ENCODE measurements around the gene CDKAL1. TPM values are rescaled to one million over a fixed set of nuclear protein-coding genes. Genes with fewer than 3 reads are reported as not detected.

The CDKAL1 gene
- total RNA-seq, 3 donors from 2014 or later, result 13.0 to 27.2 (median 18.0) TPM

DNA sequence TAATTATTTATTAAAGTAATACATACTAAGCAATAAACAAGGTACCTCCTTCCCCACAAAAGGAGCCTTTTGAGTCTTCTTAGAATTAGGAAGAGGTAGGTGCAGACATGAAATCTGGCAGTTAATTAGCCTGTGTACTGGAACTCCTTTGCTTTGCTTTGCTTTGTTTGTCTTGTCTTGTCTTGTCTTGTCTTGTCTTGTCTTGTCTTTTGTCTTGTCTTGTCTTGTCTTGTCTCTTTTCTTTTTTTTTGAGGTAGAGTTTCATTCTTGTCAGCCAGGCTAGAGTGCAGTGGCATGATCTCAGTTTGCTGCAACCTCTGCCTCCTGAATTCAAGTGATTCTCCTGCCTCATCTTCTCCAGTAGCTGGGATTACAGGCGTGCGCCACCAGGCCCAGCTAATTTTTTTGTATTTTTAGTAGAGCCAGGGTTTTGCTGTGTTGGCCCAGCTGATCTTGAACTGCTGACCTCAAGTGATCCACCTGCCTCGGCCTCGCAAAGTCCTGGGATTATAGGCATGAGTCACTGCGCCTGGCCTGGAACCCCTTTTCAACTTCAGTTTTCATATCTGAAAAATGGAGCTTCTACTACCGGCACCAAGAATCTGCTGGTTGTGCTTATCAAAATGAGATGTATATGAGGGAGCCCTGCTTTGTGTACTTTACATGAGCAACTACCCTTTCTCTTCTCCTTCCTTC, 301.2 kb downstream of the CDKAL1 start:
- no peak for TF ChIP-seq POLR2A (IDR thresholded peaks at IDR 0.05)
- TF ChIP-seq, protein P1, sequence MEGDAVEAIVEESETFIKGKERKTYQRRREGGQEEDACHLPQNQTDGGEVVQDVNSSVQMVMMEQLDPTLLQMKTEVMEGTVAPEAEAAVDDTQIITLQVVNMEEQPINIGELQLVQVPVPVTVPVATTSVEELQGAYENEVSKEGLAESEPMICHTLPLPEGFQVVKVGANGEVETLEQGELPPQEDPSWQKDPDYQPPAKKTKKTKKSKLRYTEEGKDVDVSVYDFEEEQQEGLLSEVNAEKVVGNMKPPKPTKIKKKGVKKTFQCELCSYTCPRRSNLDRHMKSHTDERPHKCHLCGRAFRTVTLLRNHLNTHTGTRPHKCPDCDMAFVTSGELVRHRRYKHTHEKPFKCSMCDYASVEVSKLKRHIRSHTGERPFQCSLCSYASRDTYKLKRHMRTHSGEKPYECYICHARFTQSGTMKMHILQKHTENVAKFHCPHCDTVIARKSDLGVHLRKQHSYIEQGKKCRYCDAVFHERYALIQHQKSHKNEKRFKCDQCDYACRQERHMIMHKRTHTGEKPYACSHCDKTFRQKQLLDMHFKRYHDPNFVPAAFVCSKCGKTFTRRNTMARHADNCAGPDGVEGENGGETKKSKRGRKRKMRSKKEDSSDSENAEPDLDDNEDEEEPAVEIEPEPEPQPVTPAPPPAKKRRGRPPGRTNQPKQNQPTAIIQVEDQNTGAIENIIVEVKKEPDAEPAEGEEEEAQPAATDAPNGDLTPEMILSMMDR (IDR thresholded peaks at IDR 0.05), result no peak
- TF ChIP-seq POLR2AphosphoS5 (IDR thresholded peaks at IDR 0.05), result no peak
- H3K36me3 ChIP-seq, result no peaks in the 10 kb centered on the region
- H3K27me3 ChIP-seq, result no peaks in the 10 kb centered on the region
- peak overlapping the region; percentile 28 to 60 for H3K27ac ChIP-seq
- no peaks in the 10 kb centered on the region for H3K9me3 ChIP-seq
- intact Hi-C loops (cut with DNase I; ENCODE audit: low total_unique reads), result no loop called here
- H3K4me1 ChIP-seq, result no peaks in the 10 kb centered on the region
- no peak for DNase-seq (ENCODE audit: low spot score in 2 of 2)
- no peak overlapping the region for H3K4me3 ChIP-seq

DNA sequence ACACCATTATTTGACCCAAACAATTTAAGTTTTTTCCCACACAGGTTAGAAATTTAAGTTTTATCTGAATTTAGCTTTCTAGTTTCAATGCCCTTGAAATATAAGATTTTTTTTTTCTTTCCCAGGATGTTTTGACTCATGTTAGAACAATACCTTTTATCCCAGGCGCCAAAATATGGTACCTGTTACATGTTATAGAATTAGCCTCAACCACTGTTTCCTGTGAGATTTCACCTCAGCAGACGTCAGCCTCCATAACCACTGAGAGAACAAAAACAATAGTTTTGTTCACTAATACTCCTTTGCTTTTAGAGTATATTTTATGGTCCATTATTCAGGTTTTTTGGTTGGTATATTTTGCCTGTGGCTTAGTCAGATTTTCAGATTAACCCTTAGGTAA, 302.9 kb downstream of the CDKAL1 start:
- intact Hi-C loops (cut with DNase I; ENCODE audit: low total_unique reads), result no loop called here
- TF ChIP-seq POLR2AphosphoS5 (IDR thresholded peaks at IDR 0.05), result no peak
- H3K27ac ChIP-seq, result no peak overlapping the region

DNA sequence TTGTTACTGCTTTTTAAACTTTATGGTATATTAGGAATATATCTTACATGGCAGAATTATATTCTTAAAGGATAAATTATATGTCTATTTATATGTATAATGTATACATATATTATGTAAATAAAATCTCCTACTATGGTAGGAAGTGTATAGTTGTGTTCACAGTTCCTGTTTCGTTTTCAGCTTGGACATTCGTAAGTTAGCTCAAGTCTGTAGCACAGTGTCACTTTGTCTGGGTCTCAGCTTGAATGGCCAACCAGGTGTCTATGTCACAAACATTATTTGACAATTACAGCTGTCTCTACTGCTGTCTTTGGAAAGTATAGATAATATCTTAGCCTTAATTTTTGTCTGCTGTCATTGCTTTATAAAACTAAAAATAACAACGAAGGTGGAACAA, 303.9 kb downstream of the CDKAL1 start:
- Histone ChIP-seq H3K27ac (no peak overlapping the region), H3K9me3 (no peaks in the 10 kb centered on the region), H3K4me3 (no peak overlapping the region), H3K4me1 (no peaks in the 10 kb centered on the region), H3K27me3 (no peaks in the 10 kb centered on the region), H3K36me3 (no peaks in the 10 kb centered on the region)
- DNase-seq (ENCODE audit: low spot score in 2 of 2), result no peak
- TF ChIP-seq, protein P1 (IDR thresholded peaks at IDR 0.05), result no peak
- TF ChIP-seq POLR2A (IDR thresholded peaks at IDR 0.05) (no peak), POLR2AphosphoS5 (IDR thresholded peaks at IDR 0.05) (no peak)
- intact Hi-C loops (cut with DNase I; ENCODE audit: low total_unique reads), result no loop called here

More for the DNA sequence above, 302.9 kb downstream of the CDKAL1 start:
- H3K9me3 ChIP-seq, result no peaks in the 10 kb centered on the region
- H3K36me3 ChIP-seq, result no peaks in the 10 kb centered on the region
- H3K4me1 ChIP-seq, result no peaks in the 10 kb centered on the region
- H3K27me3 ChIP-seq, result no peaks in the 10 kb centered on the region
- H3K4me3 ChIP-seq, result no peak overlapping the region
- DNase-seq (ENCODE audit: low spot score in 2 of 2), result no peak

DNA sequence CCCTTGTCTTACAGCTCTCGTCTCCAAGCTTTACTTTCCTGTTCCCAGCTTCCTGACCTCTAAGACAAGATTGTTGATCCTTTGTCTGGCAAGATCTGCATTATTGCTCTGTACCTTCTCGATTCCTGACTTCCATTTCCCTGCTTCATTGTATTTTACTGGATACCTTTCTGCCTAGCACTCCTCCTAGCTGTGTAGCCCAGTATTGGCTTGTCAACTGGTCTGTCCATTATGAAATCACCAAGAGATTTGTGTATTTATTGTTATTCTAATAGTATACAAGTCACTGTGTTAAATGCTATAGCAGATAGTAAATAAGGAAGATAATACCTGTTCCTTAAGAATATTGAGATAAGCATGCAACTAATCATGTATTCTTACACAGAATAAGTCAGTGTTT, 305.4 kb downstream of the CDKAL1 start:
- intact Hi-C loops (cut with DNase I; ENCODE audit: low total_unique reads), result no loop called here
- H3K4me1 ChIP-seq, result no peaks in the 10 kb centered on the region
- H3K27ac ChIP-seq, result no peak overlapping the region
- no peaks in the 10 kb centered on the region for H3K36me3 ChIP-seq
- TF ChIP-seq, protein P1 (IDR thresholded peaks at IDR 0.05), result no peak
- TF ChIP-seq POLR2A (IDR thresholded peaks at IDR 0.05) (no peak), POLR2AphosphoS5 (IDR thresholded peaks at IDR 0.05) (no peak)
- no peaks in the 10 kb centered on the region for H3K27me3 ChIP-seq
- H3K4me3 ChIP-seq, result no peak overlapping the region
- H3K9me3 ChIP-seq, result no peaks in the 10 kb centered on the region
- no peak for DNase-seq (ENCODE audit: low spot score in 2 of 2)

DNA sequence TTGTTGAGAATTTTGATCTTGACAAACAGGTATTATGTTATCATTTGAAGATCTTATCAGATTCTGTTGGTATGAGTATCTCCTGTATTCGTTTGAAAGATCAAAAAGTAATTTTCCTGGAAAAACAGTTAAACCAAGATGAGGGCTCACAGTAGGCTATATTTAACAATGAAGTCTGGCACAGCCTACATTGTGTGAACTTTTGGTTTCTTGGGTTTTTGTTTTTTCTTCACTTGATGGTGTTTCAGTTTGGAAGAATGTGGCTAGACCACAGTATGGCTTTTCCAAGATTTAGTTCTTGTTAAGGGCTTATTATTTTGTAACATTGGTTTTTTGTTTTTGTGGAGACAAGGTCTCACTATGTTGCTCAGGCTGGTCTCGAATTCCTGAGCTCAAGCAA, 306.4 kb downstream of the CDKAL1 start:
- no peak for DNase-seq (ENCODE audit: low spot score in 2 of 2)
- intact Hi-C loops (cut with DNase I; ENCODE audit: low total_unique reads), result no loop called here
- Histone ChIP-seq H3K4me3 (no peak overlapping the region), H3K36me3 (no peaks in the 10 kb centered on the region), H3K27me3 (no peaks in the 10 kb centered on the region), H3K9me3 (no peaks in the 10 kb centered on the region), H3K27ac (peak overlapping the region in 1 of 2 donors; percentile 11), H3K4me1 (no peaks in the 10 kb centered on the region)
- TF ChIP-seq POLR2AphosphoS5 (IDR thresholded peaks at IDR 0.05), result no peak
- TF ChIP-seq POLR2A (IDR thresholded peaks at IDR 0.05), result no peak
- TF ChIP-seq, protein P1 (IDR thresholded peaks at IDR 0.05), result no peak
